MM.1S (cell line): ENCODE measurements around the gene CEACAM16.
"Not testable (repeated sequence)": the region's sequence is repeated elsewhere in the genome, so short reads cannot be mapped to it uniquely, and the experiment has no call there.

Experiments used
- DNase-seq: peaks from one replicate; pipeline ENCODE4 v3.0.0-alpha.2; 2015
- H2AFZ ChIP-seq: fragments of 300-600 bp; sonication (generic); 2 replicates; pipeline ENCODE4 v1.6.0; 2016; ENCODE audit warnings: antibody characterized with exemption, low read length
- H3F3A ChIP-seq: fragments of 300-600 bp; sonication (generic); 2 replicates; pipeline ENCODE4 v1.6.1; 2016; ENCODE audit warnings: mild to moderate bottlenecking, antibody characterized with exemption, low read length, moderate library complexity, mixed read lengths; ENCODE audit not compliant: insufficient read depth
- H3K27ac ChIP-seq: fragments of 300-600 bp; sonication (generic); 2 replicates; pipeline ENCODE4 v1.5.1; 2016; ENCODE audit warnings: mild to moderate bottlenecking, low read length
- H3K27me3 ChIP-seq: fragments of 300-600 bp; sonication (generic); replicated peaks from 2 replicates; pipeline ENCODE4 v1.6.0; 2016; ENCODE audit warnings: low read length; ENCODE audit not compliant: insufficient read depth
- H3K36me3 ChIP-seq: fragments of 300-600 bp; sonication (generic); replicated peaks from 2 replicates; pipeline ENCODE4 v1.6.1; 2016; ENCODE audit warnings: mild to moderate bottlenecking, low read length, mixed read lengths; ENCODE audit not compliant: insufficient read depth
- H3K4me1 ChIP-seq: fragments of 300-600 bp; sonication (generic); 2 replicates; pipeline ENCODE4 v1.6.1; 2016; ENCODE audit warnings: low read length, mixed read lengths
- H3K4me2 ChIP-seq: fragments of 300-600 bp; sonication (generic); 2 replicates; pipeline ENCODE4 v1.6.0; 2016; ENCODE audit warnings: low read depth, low read length
- H3K4me3 ChIP-seq: fragments of 300-600 bp; sonication (generic); 2 replicates; pipeline ENCODE4 v1.5.1; 2016; ENCODE audit warnings: low read length, mixed read lengths
- H3K79me2 ChIP-seq: fragments of 300-600 bp; sonication (generic); 2 replicates; pipeline ENCODE4 v1.6.1; 2016; ENCODE audit warnings: mixed run types, low read length, mixed read lengths
- H3K9ac ChIP-seq: fragments of 300-600 bp; sonication (generic); 2 replicates; pipeline ENCODE4 v1.6.1; 2016; ENCODE audit warnings: low read length, mixed read lengths
- H3K9me2 ChIP-seq: fragments of 300-600 bp; sonication (generic); replicated peaks from 2 replicates; pipeline ENCODE4 v1.6.1; 2016; ENCODE audit warnings: mild to moderate bottlenecking, low read length, mixed read lengths; ENCODE audit not compliant: insufficient read depth
- H3K9me3 ChIP-seq: fragments of 300-600 bp; sonication (generic); replicated peaks from 2 replicates; pipeline ENCODE4 v1.6.1; 2016; ENCODE audit warnings: mild to moderate bottlenecking, low read length, mixed read lengths; ENCODE audit not compliant: insufficient read depth
- H4K20me1 ChIP-seq: fragments of 300-600 bp; sonication (generic); 2 replicates; pipeline ENCODE4 v1.6.1; 2016; ENCODE audit warnings: mild to moderate bottlenecking, low read length, moderate library complexity, mixed read lengths; ENCODE audit not compliant: insufficient read depth
- EZH2 ChIP-seq: fragments of 300-600 bp; sonication (generic); optimal IDR thresholded peaks from 2 replicates; pipeline ENCODE3; 2017; ENCODE audit warnings: low read depth, mild to moderate bottlenecking, antibody characterized with exemption, low read length, mixed read lengths
- EZH2phosphoT487 ChIP-seq: fragments of 300-600 bp; sonication (generic); IDR thresholded peaks from 2 replicates; pipeline ENCODE4 v1.6.1; 2018; ENCODE audit warnings: antibody characterized with exemption, low read length
- TF ChIP-seq, protein P1 (sequence below): fragments of 300-600 bp; sonication (generic); IDR thresholded peaks from 2 replicates; pipeline ENCODE4 v1.5.1; 2016; ENCODE audit warnings: antibody characterized with exemption, low read length, mixed read lengths

CEACAM16 gene

DNA sequence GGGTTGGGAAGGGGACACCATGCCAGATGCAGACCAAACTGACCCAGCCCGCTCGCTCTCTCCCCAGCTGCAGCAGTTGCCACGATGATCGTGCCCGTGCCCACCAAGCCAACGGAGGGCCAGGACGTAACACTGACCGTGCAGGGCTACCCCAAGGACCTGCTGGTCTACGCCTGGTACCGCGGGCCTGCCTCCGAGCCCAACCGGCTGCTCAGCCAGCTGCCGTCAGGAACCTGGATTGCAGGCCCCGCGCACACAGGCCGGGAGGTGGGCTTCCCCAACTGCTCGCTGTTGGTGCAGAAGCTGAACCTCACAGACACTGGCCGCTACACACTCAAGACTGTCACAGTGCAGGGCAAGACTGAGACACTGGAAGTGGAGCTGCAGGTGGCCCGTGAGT is 8.8 kb downstream of the CEACAM16 start:
- no peak for DNase-seq
- Histone ChIP-seq H3K79me2 (no peaks in the 10 kb centered on the region), H3F3A (peaks cover 3% of the 10 kb centered on the region; the same call in 1 of the 2 replicates), H3K4me3 (no peak overlapping the region), H3K4me2 (no peak overlapping the region), H3K27ac (no peak overlapping the region), H2AFZ (no peak overlapping the region), H3K9ac (no peak overlapping the region), H3K27me3 (no peaks in the 10 kb centered on the region), H3K9me3 (no peaks in the 10 kb centered on the region), H3K9me2 (no peaks in the 10 kb centered on the region), H3K36me3 (no peaks in the 10 kb centered on the region), H3K4me1 (0 out of 2 replicates have a peak, but pooled peaks cover 2% of the 10 kb centered on the region), H4K20me1 (no peaks in the 10 kb centered on the region)
- no peak for TF ChIP-seq EZH2phosphoT487

DNA sequence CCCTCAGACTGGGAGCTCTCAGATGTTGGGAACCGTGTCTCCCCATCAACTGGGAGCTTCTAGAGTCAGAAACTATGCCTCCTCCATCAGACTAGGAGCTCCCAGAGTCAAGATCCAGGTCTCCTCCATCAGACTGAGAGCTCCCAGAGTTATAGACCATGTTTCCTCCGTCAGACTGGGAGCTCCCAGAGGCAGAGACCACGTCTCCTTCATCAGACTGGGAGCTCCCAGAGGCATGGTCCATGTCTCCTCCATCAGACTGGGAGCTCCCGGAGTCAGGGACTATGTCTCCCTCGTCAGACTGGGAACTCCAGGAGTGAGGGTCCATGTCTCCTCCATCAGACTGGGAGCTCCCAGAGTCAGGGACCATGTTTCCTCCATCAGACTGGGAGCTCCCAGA is 10.0 kb downstream of the CEACAM16 start:
- Histone ChIP-seq H3K27me3 (no peaks in the 10 kb centered on the region), H3K9me3 (no peaks in the 10 kb centered on the region), H3K79me2 (no peaks in the 10 kb centered on the region), H3K9me2 (no peaks in the 10 kb centered on the region), H3K4me3 (no peak overlapping the region), H3K36me3 (no peaks in the 10 kb centered on the region), H2AFZ (no peak overlapping the region), H3K4me1 (peaks cover 5% of the 10 kb centered on the region; the same call in 1 of the 2 replicates), H4K20me1 (no peaks in the 10 kb centered on the region), H3K4me2 (no peak overlapping the region), H3F3A (peaks cover 4% of the 10 kb centered on the region; the same call in 1 of the 2 replicates), H3K9ac (no peak overlapping the region), H3K27ac (no peak overlapping the region)
- TF ChIP-seq EZH2phosphoT487 (no peak), EZH2 (no peak)
- TF ChIP-seq, protein P1, sequence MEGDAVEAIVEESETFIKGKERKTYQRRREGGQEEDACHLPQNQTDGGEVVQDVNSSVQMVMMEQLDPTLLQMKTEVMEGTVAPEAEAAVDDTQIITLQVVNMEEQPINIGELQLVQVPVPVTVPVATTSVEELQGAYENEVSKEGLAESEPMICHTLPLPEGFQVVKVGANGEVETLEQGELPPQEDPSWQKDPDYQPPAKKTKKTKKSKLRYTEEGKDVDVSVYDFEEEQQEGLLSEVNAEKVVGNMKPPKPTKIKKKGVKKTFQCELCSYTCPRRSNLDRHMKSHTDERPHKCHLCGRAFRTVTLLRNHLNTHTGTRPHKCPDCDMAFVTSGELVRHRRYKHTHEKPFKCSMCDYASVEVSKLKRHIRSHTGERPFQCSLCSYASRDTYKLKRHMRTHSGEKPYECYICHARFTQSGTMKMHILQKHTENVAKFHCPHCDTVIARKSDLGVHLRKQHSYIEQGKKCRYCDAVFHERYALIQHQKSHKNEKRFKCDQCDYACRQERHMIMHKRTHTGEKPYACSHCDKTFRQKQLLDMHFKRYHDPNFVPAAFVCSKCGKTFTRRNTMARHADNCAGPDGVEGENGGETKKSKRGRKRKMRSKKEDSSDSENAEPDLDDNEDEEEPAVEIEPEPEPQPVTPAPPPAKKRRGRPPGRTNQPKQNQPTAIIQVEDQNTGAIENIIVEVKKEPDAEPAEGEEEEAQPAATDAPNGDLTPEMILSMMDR, result no peak
- no peak for DNase-seq

DNA sequence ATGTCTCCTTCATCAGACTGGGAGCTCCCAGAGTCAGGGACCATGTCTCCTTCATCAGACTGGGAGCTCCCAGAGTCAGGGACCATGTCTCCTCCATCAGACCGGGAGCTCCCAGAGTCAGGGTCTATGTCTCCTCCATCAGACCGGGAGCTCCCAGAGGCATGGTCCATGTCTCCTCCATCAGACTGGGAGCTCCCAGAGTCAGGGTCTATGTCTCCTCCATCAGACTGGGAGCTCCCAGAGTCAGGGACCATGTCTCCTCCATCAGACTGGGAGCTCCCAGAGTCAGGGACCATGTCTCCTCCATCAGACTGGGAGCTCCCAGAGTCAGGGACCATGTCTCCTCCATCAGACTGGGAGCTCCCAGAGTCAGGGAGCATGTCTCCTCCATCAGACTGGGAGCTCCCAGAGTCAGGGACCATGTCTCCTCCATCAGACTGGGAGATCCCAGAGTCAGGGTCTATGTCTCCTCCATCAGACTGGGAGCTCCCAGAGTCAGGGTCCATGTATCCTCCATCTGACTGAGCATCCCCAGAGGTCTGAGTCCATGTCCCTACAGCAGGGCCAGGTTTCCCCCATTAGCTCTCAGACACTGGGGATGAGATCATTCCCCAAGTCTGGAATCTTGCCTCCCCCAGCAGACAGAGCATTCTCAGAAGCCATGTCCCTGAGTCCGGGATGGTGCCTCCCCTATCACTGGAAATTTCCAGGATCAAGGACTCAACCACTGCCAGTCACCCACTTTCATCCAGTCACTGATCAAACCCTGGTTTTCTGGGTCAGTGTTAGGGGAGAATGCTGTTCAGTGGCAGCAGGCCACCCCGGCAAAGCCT is 10.7 kb downstream of the CEACAM16 start:
- H3K79me2 ChIP-seq, result not testable (repeated sequence)

DNA sequence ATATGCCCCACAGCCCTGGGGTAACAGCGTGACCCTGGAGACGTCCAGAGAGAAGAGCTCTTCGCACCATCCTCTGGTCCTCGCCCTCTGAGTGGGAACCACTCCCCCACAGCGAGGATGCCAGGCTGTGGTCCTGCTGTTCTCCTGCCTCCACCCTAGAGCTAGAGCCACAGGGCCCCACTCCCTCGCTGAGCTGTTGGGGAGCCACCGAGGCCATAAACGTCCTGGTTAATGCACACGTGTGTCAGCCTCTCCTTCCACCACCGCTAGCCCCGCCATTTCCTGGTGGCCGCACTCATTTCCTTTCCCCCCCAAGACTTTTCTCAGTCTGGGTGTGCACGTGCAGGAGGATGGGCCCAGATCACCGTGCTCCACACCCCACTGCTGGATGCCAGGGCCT is 11.5 kb downstream of the CEACAM16 start:
- no peaks in the 10 kb centered on the region for H3K36me3 ChIP-seq
- no peaks in the 10 kb centered on the region for H3K9me3 ChIP-seq

More for the DNA sequence above, 10.7 kb downstream of the CEACAM16 start:
- H3K9me3 ChIP-seq, H3K36me3 ChIP-seq, H4K20me1 ChIP-seq, H3K9ac ChIP-seq, H2AFZ ChIP-seq, H3F3A ChIP-seq, H3K4me2 ChIP-seq, H3K4me3 ChIP-seq, H3K27ac ChIP-seq, H3K27me3 ChIP-seq, DNase-seq, H3K9me2 ChIP-seq, H3K4me1 ChIP-seq: not testable (repeated sequence)

More for the DNA sequence above, 11.5 kb downstream of the CEACAM16 start:
- Histone ChIP-seq H3K9me2 (no peaks in the 10 kb centered on the region), H3K9ac (no peak overlapping the region), H2AFZ (no peak overlapping the region), H3K4me1 (peaks cover 8% of the 10 kb centered on the region; the same call in 1 of the 2 replicates), H3K4me2 (no peak overlapping the region), H3K27ac (no peak overlapping the region), H4K20me1 (no peaks in the 10 kb centered on the region), H3K27me3 (no peaks in the 10 kb centered on the region), H3K4me3 (no peak overlapping the region), H3F3A (peaks cover 4% of the 10 kb centered on the region; the same call in 1 of the 2 replicates), H3K79me2 (no peaks in the 10 kb centered on the region)
- no peak for DNase-seq
- TF ChIP-seq, protein P1, result no peak
- TF ChIP-seq EZH2 (no peak), EZH2phosphoT487 (no peak)
